ENCODE results near the gene MSI2.
A peak's percentile ranks its signal among the peaks of the same experiment; 100 is the strongest.

Gene MSI2

GRCh38 chr17:57271821-57272220, 15.5 kb downstream of the MSI2 start:
- no peak for DNase-seq

- DNase-seq, result no peak
Observed at GRCh38 chr17:57273490-57273889, 17.2 kb downstream of the MSI2 start.

GRCh38 chr17:57274162-57274561, 17.8 kb downstream of the MSI2 start:
- DNase-seq, result no peak

- no peak for DNase-seq
Observed at GRCh38 chr17:57275071-57275764, 18.9 kb downstream of the MSI2 start.

GRCh38 chr17:57276621-57277020, 20.3 kb downstream of the MSI2 start:
- DNase-seq, result no peak

GRCh38 chr17:57277923-57278604, 21.7 kb downstream of the MSI2 start:
- no peak for DNase-seq

- DNase-seq, result no peak
Observed at GRCh38 chr17:57278740-57279387, 22.5 kb downstream of the MSI2 start.

GRCh38 chr17:57279432-57279831, 23.1 kb downstream of the MSI2 start:
- DNase-seq, result no peak

- no peak for DNase-seq
Observed at GRCh38 chr17:57281887-57282286, 25.6 kb downstream of the MSI2 start.

GRCh38 chr17:57282296-57282695, 26.0 kb downstream of the MSI2 start:
- no peak for DNase-seq

GRCh38 chr17:57283203-57283971, 27.1 kb downstream of the MSI2 start:
- DNase-seq, result no peak

GRCh38 chr17:57284583-57284982, 28.3 kb downstream of the MSI2 start:
- no peak for DNase-seq

- DNase-seq, result no peak
Observed at GRCh38 chr17:57284984-57285646, 28.8 kb downstream of the MSI2 start.

GRCh38 chr17:57285701-57286100, 29.4 kb downstream of the MSI2 start:
- DNase-seq, result no peak

- DNase-seq, result peak; percentile 94
Observed at GRCh38 chr17:57286399-57287105, 30.2 kb downstream of the MSI2 start.

GRCh38 chr17:57288040-57288772, 31.9 kb downstream of the MSI2 start:
- DNase-seq, result no peak

- DNase-seq, result no peak
Observed at GRCh38 chr17:57288773-57289121, 32.4 kb downstream of the MSI2 start.

- no peak for DNase-seq
Observed at GRCh38 chr17:57289130-57289529, 32.8 kb downstream of the MSI2 start.

GRCh38 chr17:57289613-57290012, 33.3 kb downstream of the MSI2 start:
- no peak for DNase-seq

GRCh38 chr17:57290981-57291380, 34.7 kb downstream of the MSI2 start:
- DNase-seq, result no peak

- DNase-seq, result no peak
Observed at GRCh38 chr17:57292091-57292490, 35.8 kb downstream of the MSI2 start.

- no peak for DNase-seq
Observed at GRCh38 chr17:57293077-57293476, 36.8 kb downstream of the MSI2 start.

Data from NCI-H748 treated with DMSO at 0.1 percent for 48 hours (cell line).